GM21576 (cell line): ENCODE measurements around the gene COPS6.
"Not testable (repeated sequence)": the region's sequence is repeated elsewhere in the genome, so short reads cannot be mapped to it uniquely, and the experiment has no call there.

Experiments used
- ATAC-seq: cut with Tn5 transposase; IDR thresholded peaks from one replicate; pipeline ENCODE4 v1.9.1; 2021; ENCODE audit warnings: mild to moderate bottlenecking, moderate library complexity; ENCODE audit not compliant: unreplicated experiment

The COPS6 gene

GRCh38 chr7:100126239-100126930 is 37.6 kb downstream of the COPS6 start:
- ATAC-seq = no peak

GRCh38 chr7:100126931-100127865 is 38.4 kb downstream of the COPS6 start, which contains the start of gene MBLAC1:
MBLAC1 (plus strand) TSS chr7:100126967; CDS start chr7:100127396, 429 bp downstream.
- peak; percentile 56 for ATAC-seq

- ATAC-seq = no peak
Measured at GRCh38 chr7:100127866-100128636, 39.3 kb downstream of the COPS6 start.

DNA sequence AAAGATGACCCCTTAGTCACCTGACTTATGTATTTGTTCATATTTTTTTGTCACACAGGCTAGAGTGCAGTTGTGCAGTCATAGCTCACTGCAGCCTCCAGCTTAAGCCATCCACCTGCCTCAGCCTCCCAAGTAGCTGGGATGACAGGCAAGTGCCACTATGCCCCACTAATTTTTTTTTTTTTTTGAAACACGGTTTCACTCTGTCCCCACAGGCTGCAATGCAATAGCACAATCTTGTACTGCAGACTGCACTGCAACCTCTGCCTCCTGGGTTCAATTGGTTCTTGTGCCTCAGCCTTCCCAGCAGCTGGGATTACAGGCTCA is 39.8 kb downstream of the COPS6 start:
- ATAC-seq = no peak

GRCh38 chr7:100130220-100130607 is 41.4 kb downstream of the COPS6 start:
- not testable (repeated sequence) for ATAC-seq

DNA sequence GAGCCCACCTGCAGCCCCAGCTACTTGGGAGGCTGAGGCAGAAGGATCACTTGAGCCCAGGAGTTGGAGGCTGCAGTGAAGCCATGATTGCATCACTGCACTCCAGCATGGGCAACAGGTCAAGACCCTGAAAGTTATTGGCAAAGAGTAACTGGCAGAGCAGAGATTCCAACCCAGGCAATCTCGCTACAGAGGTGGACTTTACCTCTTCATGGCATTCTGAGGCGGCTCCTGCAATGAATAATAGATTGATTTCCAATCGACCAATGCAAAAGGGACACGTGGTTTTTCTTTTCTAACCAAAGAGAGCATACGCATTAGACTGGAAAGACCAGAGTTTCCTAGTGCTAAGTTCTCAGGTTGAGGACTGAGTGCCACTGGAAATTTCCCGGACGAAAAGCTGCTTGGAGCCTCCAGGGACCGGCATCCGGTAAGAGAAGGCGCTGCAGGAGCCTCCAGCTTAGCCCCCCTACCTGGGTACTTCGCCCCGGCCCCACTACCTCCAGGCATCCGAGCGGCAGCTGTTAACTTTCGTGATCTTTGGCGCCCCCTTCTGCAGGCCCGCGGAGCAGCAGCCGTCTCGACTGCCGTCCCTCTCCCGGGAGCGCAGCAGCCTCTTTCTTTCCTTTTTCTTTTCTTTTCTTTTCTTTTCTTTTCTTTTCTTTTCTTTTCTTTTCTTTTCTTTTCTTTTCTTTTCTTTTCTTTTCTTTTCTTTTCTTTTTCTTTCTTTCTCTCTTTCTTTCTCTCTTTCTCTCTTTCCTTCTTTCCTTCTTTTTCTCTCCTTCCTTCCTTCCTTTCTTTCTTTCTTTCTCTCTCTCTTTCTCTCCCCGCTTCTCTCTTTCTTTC is 42.1 kb downstream of the COPS6 start:
- ATAC-seq = no peak

DNA sequence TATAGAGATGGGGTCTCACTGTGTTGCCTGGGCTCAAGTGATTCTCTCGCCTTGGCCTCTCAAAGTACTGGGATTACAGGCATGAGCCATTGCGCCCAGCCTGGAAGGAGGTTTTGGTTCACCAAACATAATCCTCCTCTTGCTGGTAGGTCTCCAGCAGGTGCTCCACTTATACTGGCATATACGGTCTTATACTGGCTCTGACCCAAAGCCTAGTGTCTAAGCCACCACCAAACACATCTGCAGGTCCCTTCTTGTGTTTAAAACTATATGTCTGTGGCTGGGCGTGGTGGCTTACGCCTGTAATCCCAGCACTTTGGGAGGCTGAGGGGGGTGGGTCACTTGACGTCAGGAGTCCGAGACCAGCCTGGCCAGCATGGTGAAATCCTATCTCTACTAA is 43.4 kb downstream of the COPS6 start:
- ATAC-seq = no peak

DNA sequence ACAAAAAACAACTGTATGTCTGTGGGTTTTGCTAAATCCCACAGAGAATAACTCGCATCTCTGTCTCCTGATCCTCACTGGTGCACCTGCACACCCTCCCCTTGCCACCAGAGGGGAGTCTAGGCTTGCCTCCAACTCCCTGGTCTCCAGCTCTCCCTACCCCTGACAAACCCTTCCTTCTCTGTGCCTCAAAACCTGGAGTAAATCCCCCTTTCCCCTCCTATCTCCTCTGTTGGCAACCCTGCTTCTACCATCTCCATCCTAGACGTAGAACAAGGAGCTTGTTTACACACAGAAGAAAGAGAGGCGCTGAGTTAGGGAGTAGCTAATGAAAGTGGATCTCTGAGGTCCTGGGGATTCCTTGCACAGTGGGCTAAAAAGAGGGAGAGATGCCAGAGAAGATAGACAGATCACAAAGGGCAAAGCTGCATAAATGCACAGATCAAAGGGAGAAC is 44.0 kb downstream of the COPS6 start:
- no peak for ATAC-seq

DNA sequence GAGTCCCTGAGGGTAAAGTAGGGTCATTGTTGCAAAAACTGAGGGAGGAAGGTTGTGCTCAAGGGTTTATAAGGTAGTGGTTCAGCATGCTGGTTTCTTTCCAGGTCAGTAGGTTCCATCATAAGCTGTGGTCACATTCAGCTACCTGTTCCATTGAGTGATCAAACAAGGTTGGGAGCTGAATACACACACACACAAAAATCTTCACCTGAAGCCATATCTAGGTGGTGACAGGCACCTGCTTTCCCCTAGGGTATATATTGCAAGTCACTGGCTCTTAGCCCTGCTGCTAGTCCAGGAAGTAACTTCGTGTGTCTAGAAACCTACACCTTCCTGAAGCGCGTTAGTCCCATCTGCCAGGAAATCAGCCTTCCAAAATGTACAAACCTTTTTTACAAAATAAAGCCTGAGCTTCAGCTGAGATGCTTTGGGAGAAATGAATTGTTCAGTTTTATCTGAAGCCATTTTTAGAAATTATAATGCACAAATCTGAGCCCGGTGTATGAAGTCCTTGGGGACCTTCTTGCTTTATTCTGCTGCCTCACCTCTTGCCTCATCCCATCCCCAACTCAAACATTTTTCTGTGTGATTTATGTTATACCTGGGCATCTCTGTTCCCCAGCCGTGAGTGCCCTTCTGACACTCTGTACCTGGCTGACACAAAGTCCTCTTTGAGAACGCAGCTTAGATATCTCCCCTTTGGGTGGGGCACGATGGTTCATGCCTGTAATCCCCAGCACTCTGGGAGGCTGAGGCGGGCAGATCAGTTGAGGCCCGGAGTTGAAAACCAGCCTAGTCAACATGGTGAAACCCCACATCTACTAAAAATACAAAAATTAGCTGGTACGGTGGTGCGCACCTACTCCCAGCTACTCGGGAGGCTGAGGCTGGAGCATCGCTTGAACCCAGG is 49.3 kb downstream of the COPS6 start:
- no peak for ATAC-seq

- no peak for ATAC-seq
Measured at GRCh38 chr7:100141555-100141949, 52.8 kb downstream of the COPS6 start.
